K562 (cell line): Measurements from ENCODE around the gene DDOST. TPM values are rescaled to one million over a fixed set of nuclear protein-coding genes. Genes with fewer than 3 reads are reported as not detected.
A peak's percentile ranks its signal among the peaks of the same experiment; 100 is the strongest.

Source experiments
- ATAC-seq: fragments of 200-7000 bp; cut with Tn5 transposase; 3 replicates; pipeline ENCODE4 v1.9.1; 2020; ENCODE audit warnings: moderate library complexity
- BruUV-seq: library from RNA; stranded (reverse); fragments of 400-500 nt; replicated peaks from 2 replicates; lab custom pipeline; 2021; lab: Mats Ljungman, UMichigan
- CTCF ChIA-PET: fragments of 300-600 bp; formaldehyde crosslinking; extraction: SDS; loops from one replicate; lab custom pipeline; 2021; ENCODE audit warnings: low intra/inter-chr PET ratio; lab: Yijun Ruan, JAX
- POLR2A ChIA-PET: fragments of 300-600, 350-650 bp; sonication (Branson Sonifier 250); formaldehyde crosslinking; extraction: SDS; loops from one replicate; lab custom pipeline; 2021; ENCODE audit warnings: antibody characterized with exemption, inconsistent platforms; lab: Yijun Ruan, JAX
- DNase-seq, 4 experiments: peaks; one replicate each; pipeline versions ENCODE4 v3.0.0 to v3.0.0-alpha.2; 2011 to 2018; ENCODE audit warnings: low spot score in 3 of 4, mixed read lengths in 3 of 4; ENCODE audit errors: extremely low read depth in 1 of 4
- FAIRE-seq: peaks from 2 replicates; lab custom pipeline; 2011; peaks lifted over from hg19 to GRCh38; lab: Jason Lieb, UNC
- H2AFZ ChIP-seq: 2 replicates; pipeline ENCODE4 v1.6.0; 2011; ENCODE audit warnings: low read depth, low read length, control low read depth, inconsistent platforms
- H3K27ac ChIP-seq: fragments of 200-600 bp; 3 replicates; pipeline ENCODE4 v1.8.0; 2011; ENCODE audit warnings: low read depth, mild to moderate bottlenecking, control low read depth, inconsistent platforms, low read length, moderate library complexity, mixed read lengths; ENCODE audit errors: extremely low read depth
- H3K27me3 ChIP-seq, 2 experiments: fragments of 300-600 bp in 1 of 2; 2 replicates in 1 of 2; 3 replicates in 1 of 2; pipeline versions ENCODE4 v1.6.0 to v1.8.0; 2011; ENCODE audit warnings: inconsistent platforms in 2 of 2, low read length in 2 of 2, mild to moderate bottlenecking in 1 of 2, mixed read lengths in 1 of 2, moderate library complexity in 1 of 2; ENCODE audit not compliant: control insufficient read depth in 2 of 2, insufficient read depth in 2 of 2
- H3K36me3 ChIP-seq: fragments of 300-600 bp; 3 replicates; pipeline ENCODE4 v1.8.0; 2011; ENCODE audit warnings: mild to moderate bottlenecking, low read length, inconsistent platforms; ENCODE audit not compliant: control insufficient read depth, insufficient read depth
- H3K4me1 ChIP-seq, 2 experiments: fragments of 200-600 bp in 1 of 2; replicated peaks in 1 of 2; 2 replicates in 1 of 2; 3 replicates in 1 of 2; pipeline versions ENCODE4 v1.5.1 to v1.8.0; 2011; ENCODE audit warnings: inconsistent platforms in 2 of 2, low read length in 2 of 2, mild to moderate bottlenecking in 1 of 2, mixed read lengths in 1 of 2, moderate library complexity in 1 of 2; ENCODE audit not compliant: control insufficient read depth in 2 of 2, insufficient read depth in 2 of 2
- H3K4me2 ChIP-seq: 2 replicates; pipeline ENCODE4 v1.6.1; 2011; ENCODE audit warnings: low read length, control low read depth, inconsistent platforms, mixed read lengths; ENCODE audit not compliant: insufficient read depth
- H3K4me3 ChIP-seq: fragments of 200-600 bp; sonication (generic), shearing (Covaris generic); 2 replicates; pipeline ENCODE4 v1.5.1; 2016; ENCODE audit warnings: control low read depth, inconsistent platforms
- H3K79me2 ChIP-seq: fragments of 200-600 bp; 3 replicates; pipeline ENCODE4 v1.8.0; 2011; ENCODE audit warnings: low read length, inconsistent platforms; ENCODE audit not compliant: control insufficient read depth, insufficient read depth
- H3K9ac ChIP-seq, 2 experiments: 2 replicates each; pipeline versions ENCODE4 v1.6.0 to v1.6.1; 2011; ENCODE audit warnings: low read depth in 2 of 2, low read length in 2 of 2, control low read depth in 1 of 2, inconsistent platforms in 1 of 2, mild to moderate bottlenecking in 1 of 2, mixed read lengths in 1 of 2; ENCODE audit not compliant: insufficient read depth in 1 of 2
- H3K9me1 ChIP-seq: one replicate; pipeline ENCODE4 v1.6.0; 2011; ENCODE audit warnings: inconsistent platforms, mild to moderate bottlenecking, low read length, moderate library complexity; ENCODE audit not compliant: control insufficient read depth, insufficient read depth
- H3K9me3 ChIP-seq: replicated peaks from 2 replicates; pipeline ENCODE4 v1.5.1; 2011; ENCODE audit warnings: low read depth, low read length, inconsistent platforms; ENCODE audit not compliant: control insufficient read depth, insufficient read depth
- H4K20me1 ChIP-seq: replicated peaks from 2 replicates; pipeline ENCODE4 v1.6.1; 2011; ENCODE audit warnings: low read length, inconsistent platforms, mixed read lengths; ENCODE audit not compliant: control insufficient read depth, insufficient read depth
- BRCA1 ChIP-seq, 2 experiments: fragments of 450-650 bp in 1 of 2; sonication (generic) in 1 of 2; formaldehyde crosslinking in 1 of 2; IDR thresholded peaks; 2 replicates each; pipeline versions ENCODE4 v1.5.0 to v1.6.1; 2017 to 2020; ENCODE audit warnings: mild to moderate bottlenecking in 1 of 2, missing genetic modification reagents in 1 of 2
- EHMT2 ChIP-seq: fragments of 450-650 bp; IDR thresholded peaks from 2 replicates; pipeline ENCODE4 v1.6.1; 2018; ENCODE audit warnings: antibody characterized with exemption
- ELF1 ChIP-seq: fragments of 200-800 bp; sonication (Bioruptor generic); IDR thresholded peaks from 2 replicates; pipeline ENCODE4 v1.6.1; 2016; ENCODE audit warnings: missing genetic modification characterization, missing compliant biosample characterization
- ERF ChIP-seq: fragments of 450-650 bp; formaldehyde crosslinking; IDR thresholded peaks from 2 replicates; pipeline ENCODE4 v1.4.0; 2020; ENCODE audit warnings: mild to moderate bottlenecking, mixed read lengths
- FOS ChIP-seq: IDR thresholded peaks from 3 replicates; pipeline ENCODE4 v1.6.1; 2011; ENCODE audit not compliant: insufficient read length; ENCODE audit errors: extremely low read depth
- HNRNPL ChIP-seq: fragments of 200-400 bp; formaldehyde crosslinking; IDR thresholded peaks from 2 replicates; pipeline ENCODE4 v1.6.1; 2017; ENCODE audit warnings: low read depth, mild to moderate bottlenecking, low read length
- HOMEZ ChIP-seq: fragments of 250-450 bp; sonication (Bioruptor Pico); IDR thresholded peaks from 2 replicates; pipeline ENCODE4 v1.4.0; 2020; ENCODE audit warnings: mild to moderate bottlenecking, moderate library complexity
- MEIS2 ChIP-seq: fragments of 450-650 bp; IDR thresholded peaks from 2 replicates; pipeline ENCODE4 v1.6.1; 2014; ENCODE audit warnings: mild to moderate bottlenecking; ENCODE audit not compliant: partially characterized antibody
- RBM17 ChIP-seq: fragments of 200-400 bp; formaldehyde crosslinking; IDR thresholded peaks from 2 replicates; pipeline ENCODE4 v1.6.1; 2017; ENCODE audit warnings: low read depth, mild to moderate bottlenecking, low read length, borderline replicate concordance
- REST ChIP-seq, 2 experiments: fragments of 450-650 bp; formaldehyde crosslinking in 1 of 2; IDR thresholded peaks; 2 replicates each; pipeline versions ENCODE4 v1.4.0 to v1.6.1; 2014 to 2020; ENCODE audit warnings: mild to moderate bottlenecking in 2 of 2, borderline replicate concordance in 1 of 2, low read depth in 1 of 2
- SRSF7 ChIP-seq: fragments of 200-400 bp; formaldehyde crosslinking; optimal IDR thresholded peaks from 2 replicates; pipeline ENCODE3; 2017; ENCODE audit warnings: mild to moderate bottlenecking, low read depth, low read length
- USF2 ChIP-seq: sonication (generic); formaldehyde crosslinking; IDR thresholded peaks from 2 replicates; pipeline ENCODE4 v1.5.0; 2020; ENCODE audit warnings: missing genetic modification reagents
- WGBS: fragments of 100-300 bp; shearing (Covaris generic); methylation state at CpG from one replicate; pipeline ENCODE4 v1.1.6; 2016; ENCODE audit warnings: low coverage, mixed read lengths; ENCODE audit not compliant: insufficient coverage; ENCODE audit errors: missing lambda C conversion rate; 5-methylcytosine and 5-hydroxymethylcytosine counted together
- in situ Hi-C: fragments of 300-500 bp; cut with MboI; formaldehyde crosslinking; loops from 4 replicates; pipeline ENCODE4 v1.15.0; 2018; ENCODE audit warnings: inconsistent platforms, mixed read lengths
- intact Hi-C: fragments of 100-400 bp; cut with micrococcal nuclease; formaldehyde crosslinking; loops from 2 replicates; pipeline ENCODE4 v1.14.2; 2022
- polyA plus RNA-seq, 8 experiments: library from polyadenylated mRNA; depleted of rRNA in 4 of 8; stranded (reverse) in 5 of 8; unstranded in 3 of 8; fragments of >200 nt; fragmentation: Nextera tagmentation in 2 of 8; fragmentation: Illumina TruSeq in 1 of 8; extraction: Ambion mirVana in 2 of 8; extraction: Trizol in 1 of 8; gene quantifications; 2 replicates each; pipeline versions ENCODE4 v1.2.1 to v1.2.3, GENCODE V29; 2011 to 2014; ENCODE audit warnings: inconsistent platforms in 1 of 8, missing spikeins in 1 of 8
- total RNA-seq, 7 experiments: library from RNA; depleted of rRNA in 6 of 7; stranded (reverse); fragments of >200 nt in 6 of 7; fragmentation: Illumina TruSeq in 2 of 7; extraction: Trizol in 2 of 7; gene quantifications; 2 replicates each; pipeline versions ENCODE4 v1.2.1 to v1.2.3, GENCODE V29; 2011 to 2021; ENCODE audit warnings: low replicate concordance in 1 of 7

DDOST gene
- total and polyA plus RNA-seq, 9 of the 15 experiments (the other 6 are each of a cell fraction or from before 2014, with no cell fraction given): 173 to 306 (median 222) TPM

GRCh38 chr1:20666804-20667203 lies 5.6 kb upstream of the DDOST start:
- CTCF ChIA-PET: no interaction called here
- in situ Hi-C loops: no loop called here
- POLR2A ChIA-PET: interaction anchor here (0.9 to 1.0 kb wide), 2 partner anchors 11 to 26 kb away, joined by 3 read pairs; no protein-coding TSS in a partner anchor
- TF ChIP-seq USF2 (CRISPR knock-in tag): peak; percentile 94
- TF ChIP-seq HNRNPL: no peak
- TF ChIP-seq SRSF7: no peak
- TF ChIP-seq ELF1: no peak
- TF ChIP-seq REST (IDR thresholded peaks at IDR 0.05; ENCODE audit: borderline replicate concordance): peak; percentile 40; the same call in 1 of the 2 replicates
- no peak for TF ChIP-seq REST (CRISPR knock-in tag; IDR thresholded peaks at IDR 0.05; ENCODE audit: low read depth)
- no peak for TF ChIP-seq RBM17
- TF ChIP-seq EHMT2: no peak
- no peak for TF ChIP-seq BRCA1 (IDR thresholded peaks at IDR 0.05)
- TF ChIP-seq BRCA1 (CRISPR knock-in tag; IDR thresholded peaks at IDR 0.05): no peak
- no peak for TF ChIP-seq MEIS2
- peak; percentile 67 for TF ChIP-seq FOS
- no peak for TF ChIP-seq ERF
- TF ChIP-seq HOMEZ (CRISPR knock-in tag): no peak

More at GRCh38 chr1:20666804-20667203, 5.6 kb upstream of the DDOST start:
- no peaks in the 10 kb centered on the region for H3K36me3 ChIP-seq
- H3K4me2 ChIP-seq: no peak overlapping the region; the same call in 1 of the 2 replicates
- no peaks in the 10 kb centered on the region for H3K9me3 ChIP-seq
- no TSS peak for BruUV-seq
- no peak overlapping the region for H3K27ac ChIP-seq
- FAIRE-seq: peak; percentile 86
- H3K27me3 ChIP-seq: peaks cover 3 to 4% of the 10 kb centered on the region in 2 experiments; a peak in 3 of 5 replicates
- no peaks in the 10 kb centered on the region for H3K9me1 ChIP-seq
- DNase-seq: peak; percentile 51 to 81 (median 57)
- H3K4me1 ChIP-seq: peaks cover 6 to 19% of the 10 kb centered on the region in 2 experiments; a peak in 3 of 5 replicates
- intact Hi-C loops: no loop called here
- H4K20me1 ChIP-seq: no peaks in the 10 kb centered on the region
- H3K4me3 ChIP-seq: no peak overlapping the region
- H3K9ac ChIP-seq: no peak overlapping the region
- peak overlapping the region; percentile 69 for H2AFZ ChIP-seq
- ATAC-seq: peak; percentile 80
- 100% methylated on average over 1 of the region's 1 CpG for WGBS
- peaks cover 2% of the 10 kb centered on the region; the same call in 1 of the 3 replicates for H3K79me2 ChIP-seq
